Measurements from ENCODE around the gene FOXD3.

Gene FOXD3

DNA sequence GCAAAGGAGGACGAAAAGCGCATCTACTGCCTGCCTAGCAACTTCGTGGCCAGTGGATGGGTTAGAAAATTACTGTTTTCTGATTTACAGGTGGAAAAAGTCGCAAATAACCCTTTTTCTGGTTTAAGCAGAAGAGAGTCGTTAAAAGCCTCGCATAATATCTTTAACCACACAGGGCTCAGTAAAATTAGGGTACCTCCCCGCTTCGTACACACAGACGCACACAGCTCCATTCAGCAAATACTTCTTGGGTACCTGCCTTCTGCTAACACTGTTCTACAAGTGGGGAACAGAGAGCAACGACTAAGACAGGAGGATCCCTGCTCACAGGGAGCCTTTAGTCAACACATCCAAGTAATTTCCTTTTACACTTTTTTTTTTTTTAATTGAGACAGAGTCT lies 45.8 kb downstream of the FOXD3 start:
- TF ChIP-seq, protein P1, sequence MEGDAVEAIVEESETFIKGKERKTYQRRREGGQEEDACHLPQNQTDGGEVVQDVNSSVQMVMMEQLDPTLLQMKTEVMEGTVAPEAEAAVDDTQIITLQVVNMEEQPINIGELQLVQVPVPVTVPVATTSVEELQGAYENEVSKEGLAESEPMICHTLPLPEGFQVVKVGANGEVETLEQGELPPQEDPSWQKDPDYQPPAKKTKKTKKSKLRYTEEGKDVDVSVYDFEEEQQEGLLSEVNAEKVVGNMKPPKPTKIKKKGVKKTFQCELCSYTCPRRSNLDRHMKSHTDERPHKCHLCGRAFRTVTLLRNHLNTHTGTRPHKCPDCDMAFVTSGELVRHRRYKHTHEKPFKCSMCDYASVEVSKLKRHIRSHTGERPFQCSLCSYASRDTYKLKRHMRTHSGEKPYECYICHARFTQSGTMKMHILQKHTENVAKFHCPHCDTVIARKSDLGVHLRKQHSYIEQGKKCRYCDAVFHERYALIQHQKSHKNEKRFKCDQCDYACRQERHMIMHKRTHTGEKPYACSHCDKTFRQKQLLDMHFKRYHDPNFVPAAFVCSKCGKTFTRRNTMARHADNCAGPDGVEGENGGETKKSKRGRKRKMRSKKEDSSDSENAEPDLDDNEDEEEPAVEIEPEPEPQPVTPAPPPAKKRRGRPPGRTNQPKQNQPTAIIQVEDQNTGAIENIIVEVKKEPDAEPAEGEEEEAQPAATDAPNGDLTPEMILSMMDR (IDR thresholded peaks at IDR 0.05; ENCODE audit: extremely low read depth, insufficient read depth, missing control alignments) = no peak
- DNase-seq (ENCODE audit: low spot score) = peak; percentile 30
- in situ Hi-C loops (cut with MboI; ENCODE audit: low pct_unique_long_range_greater_than_20kb, low sequenced_read_pairs, unreplicated experiment) = no loop called here
